ENCODE results near the gene CCDC146. TPM values are rescaled to one million over a fixed set of nuclear protein-coding genes. Genes with fewer than 3 reads are reported as not detected.

Gene CCDC146
- polyA plus RNA-seq, 3 donors, result 0.08 to 7.2 (median 0.40) TPM

- Histone ChIP-seq H3K4me1 (ENCODE audit: control insufficient read depth in 1 of 2, insufficient read depth in 2 of 2, low read length in 2 of 2) (peaks cover 8 to 24% of the 10 kb centered on the region in 2 donors), H4K20me1 (ENCODE audit: insufficient read depth, low read length) (peaks cover 4% of the 10 kb centered on the region), H3K4me3 (replicated peaks in 1 of 3; ENCODE audit: low read depth in 2 of 3, low read length in 3 of 3) (no peak overlapping the region), H3K36me3 (replicated peaks in 1 of 2; ENCODE audit: control insufficient read depth in 1 of 2, insufficient read depth in 2 of 2, low read length in 2 of 2) (peaks cover 25 to 32% of the 10 kb centered on the region in 2 donors), H3K9ac (ENCODE audit: insufficient read depth, low read length, poor library complexity, severe bottlenecking) (no peak overlapping the region), H2AFZ (ENCODE audit: insufficient read depth, low read depth, low read length, poor library complexity, severe bottlenecking) (no peak overlapping the region), H3K27me3 (ENCODE audit: control insufficient read depth in 2 of 2, insufficient read depth in 2 of 2, low read length in 2 of 2) (no peaks in the 10 kb centered on the region), H3K27ac (ENCODE audit: low read depth in 1 of 2, low read length in 2 of 2) (no peak overlapping the region), H3K4me2 (replicated peaks; ENCODE audit: extremely low read depth, low read length, poor library complexity, severe bottlenecking) (no peak overlapping the region), H3K79me2 (ENCODE audit: insufficient read depth, low read length) (no peaks in the 10 kb centered on the region), H3K9me3 (replicated peaks in 1 of 2; ENCODE audit: control insufficient read depth in 1 of 2, insufficient read depth in 1 of 2, low read length in 2 of 2) (peaks cover 3 to 14% of the 10 kb centered on the region in 2 donors)
- Mint-ChIP-seq H3K27ac (peak overlapping the region in 3 of 7 donors; percentile 55 to 76 (median 62)), H3K9me3 (peaks cover 18 to 38% (median 33%) of the 10 kb centered on the region in 7 donors), H3K27me3 (ENCODE audit: low read depth in 3 of 3) (no peaks in the 10 kb centered on the region), H3K4me1 (peaks cover 27% of the 10 kb centered on the region), H3K4me3 (no peak overlapping the region), H3K36me3 (peaks cover 35 to 60% of the 10 kb centered on the region in 2 donors)
- WGBS (ENCODE audit: insufficient coverage), result 62% methylated on average over 9 of the region's 17 CpGs
- DNase-seq, result no peak
- intact Hi-C loops (cut with micrococcal nuclease), result no loop called here
- TF ChIP-seq, protein P1, sequence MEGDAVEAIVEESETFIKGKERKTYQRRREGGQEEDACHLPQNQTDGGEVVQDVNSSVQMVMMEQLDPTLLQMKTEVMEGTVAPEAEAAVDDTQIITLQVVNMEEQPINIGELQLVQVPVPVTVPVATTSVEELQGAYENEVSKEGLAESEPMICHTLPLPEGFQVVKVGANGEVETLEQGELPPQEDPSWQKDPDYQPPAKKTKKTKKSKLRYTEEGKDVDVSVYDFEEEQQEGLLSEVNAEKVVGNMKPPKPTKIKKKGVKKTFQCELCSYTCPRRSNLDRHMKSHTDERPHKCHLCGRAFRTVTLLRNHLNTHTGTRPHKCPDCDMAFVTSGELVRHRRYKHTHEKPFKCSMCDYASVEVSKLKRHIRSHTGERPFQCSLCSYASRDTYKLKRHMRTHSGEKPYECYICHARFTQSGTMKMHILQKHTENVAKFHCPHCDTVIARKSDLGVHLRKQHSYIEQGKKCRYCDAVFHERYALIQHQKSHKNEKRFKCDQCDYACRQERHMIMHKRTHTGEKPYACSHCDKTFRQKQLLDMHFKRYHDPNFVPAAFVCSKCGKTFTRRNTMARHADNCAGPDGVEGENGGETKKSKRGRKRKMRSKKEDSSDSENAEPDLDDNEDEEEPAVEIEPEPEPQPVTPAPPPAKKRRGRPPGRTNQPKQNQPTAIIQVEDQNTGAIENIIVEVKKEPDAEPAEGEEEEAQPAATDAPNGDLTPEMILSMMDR (IDR thresholded peaks at IDR 0.05), result no peak
Measured at GRCh38 chr7:77306231-77307067, 184.0 kb downstream of the CCDC146 start.

DNA sequence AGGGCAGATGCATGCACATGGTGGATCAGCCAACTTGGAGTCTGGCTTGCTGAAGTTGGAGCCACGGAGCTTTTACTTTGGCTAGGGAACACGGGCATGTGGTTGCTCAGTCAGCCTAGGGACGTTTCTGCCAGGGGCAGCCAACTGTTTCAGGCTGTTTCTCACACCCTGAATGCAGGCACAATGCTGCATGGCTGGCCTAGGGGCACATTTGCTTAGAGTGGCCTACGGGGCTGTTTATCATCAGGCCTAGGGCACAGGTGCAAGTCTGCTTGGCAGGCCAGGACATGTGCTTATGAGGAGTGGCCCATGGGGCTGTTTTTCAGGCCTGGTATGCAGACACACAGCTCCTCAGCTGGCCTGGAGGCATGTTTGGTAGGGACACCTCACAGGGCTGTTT, 186.4 kb downstream of the CCDC146 start:
- DNase-seq, result no peak
- no peak overlapping the region for H3K4me2 ChIP-seq (replicated peaks; ENCODE audit: extremely low read depth, low read length, poor library complexity, severe bottlenecking)
- WGBS (ENCODE audit: insufficient coverage), result 95% methylated on average over 4 of the region's 4 CpGs
- intact Hi-C loops (cut with micrococcal nuclease), result no loop called here
- no peaks in the 10 kb centered on the region for H3K79me2 ChIP-seq (ENCODE audit: insufficient read depth, low read length)
- peaks cover 48 to 55% of the 10 kb centered on the region in 2 donors for H3K36me3 ChIP-seq (replicated peaks in 1 of 2; ENCODE audit: control insufficient read depth in 1 of 2, insufficient read depth in 2 of 2, low read length in 2 of 2)
- peaks cover 3 to 11% of the 10 kb centered on the region in 2 donors for H3K9me3 ChIP-seq (replicated peaks in 1 of 2; ENCODE audit: control insufficient read depth in 1 of 2, insufficient read depth in 1 of 2, low read length in 2 of 2)
- TF ChIP-seq, protein P1 (IDR thresholded peaks at IDR 0.05), result no peak
- H2AFZ ChIP-seq (ENCODE audit: insufficient read depth, low read depth, low read length, poor library complexity, severe bottlenecking), result no peak overlapping the region
- peaks cover 4% of the 10 kb centered on the region for H4K20me1 ChIP-seq (ENCODE audit: insufficient read depth, low read length)
- Mint-ChIP-seq H3K36me3 (peaks cover 59 to 77% of the 10 kb centered on the region in 2 donors), H3K9me3 (peaks cover 10 to 22% (median 17%) of the 10 kb centered on the region in 7 donors), H3K4me3 (no peak overlapping the region), H3K4me1 (peaks cover 27% of the 10 kb centered on the region), H3K27me3 (ENCODE audit: low read depth in 3 of 3) (no peaks in the 10 kb centered on the region), H3K27ac (peak overlapping the region in 1 of 7 donors; percentile 27)
- H3K27me3 ChIP-seq (ENCODE audit: control insufficient read depth in 2 of 2, insufficient read depth in 2 of 2, low read length in 2 of 2), result no peaks in the 10 kb centered on the region
- no peak overlapping the region for H3K27ac ChIP-seq (ENCODE audit: low read depth in 1 of 2, low read length in 2 of 2)
- H3K4me3 ChIP-seq (replicated peaks in 1 of 3; ENCODE audit: low read depth in 2 of 3, low read length in 3 of 3), result no peak overlapping the region
- H3K9ac ChIP-seq (ENCODE audit: insufficient read depth, low read length, poor library complexity, severe bottlenecking), result no peak overlapping the region
- H3K4me1 ChIP-seq (ENCODE audit: control insufficient read depth in 1 of 2, insufficient read depth in 2 of 2, low read length in 2 of 2), result peaks cover 8 to 24% of the 10 kb centered on the region in 2 donors
